ENCODE data around the gene MOGAT1. TPM values are rescaled to one million over a fixed set of nuclear protein-coding genes. Genes with fewer than 3 reads are reported as not detected.
A peak's percentile ranks its signal among the peaks of the same experiment; 100 is the strongest.

MOGAT1 gene
- total and polyA plus RNA-seq, 9 of the 15 experiments (the other 6 are each of a cell fraction or from before 2014, with no cell fraction given): not detected

DNA sequence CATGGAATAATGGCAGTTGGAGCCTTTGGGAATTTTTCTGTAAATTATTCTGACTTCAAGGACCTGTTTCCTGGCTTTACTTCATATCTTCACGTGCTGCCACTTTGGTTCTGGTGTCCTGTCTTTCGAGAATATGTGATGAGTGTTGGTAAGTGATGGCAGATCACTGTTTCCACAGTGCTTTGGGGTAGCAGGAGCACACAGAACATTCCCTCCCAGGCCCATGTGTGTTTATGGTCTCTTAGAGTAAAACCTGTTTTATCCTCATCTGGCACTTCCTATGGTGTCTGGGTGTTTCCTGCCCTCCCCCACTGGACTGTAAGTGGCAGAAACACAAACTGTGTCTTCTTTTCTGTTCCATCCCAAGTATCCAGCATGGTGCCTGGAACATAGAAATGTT is 17.9 kb downstream of the MOGAT1 start:
- no peaks in the 10 kb centered on the region for H3K79me2 ChIP-seq (ENCODE audit: control insufficient read depth, insufficient read depth, low read length)
- ChIA-PET POLR2A (no interaction called here), CTCF (ENCODE audit: low intra/inter-chr PET ratio) (no interaction called here)
- H3K9ac ChIP-seq (ENCODE audit: insufficient read depth in 1 of 2, low read depth in 2 of 2, low read length in 2 of 2): no peak overlapping the region
- H3K27me3 ChIP-seq (ENCODE audit: control insufficient read depth in 2 of 2, insufficient read depth in 2 of 2, low read length in 2 of 2): no peaks in the 10 kb centered on the region
- no peaks in the 10 kb centered on the region for H3K9me3 ChIP-seq (replicated peaks; ENCODE audit: control insufficient read depth, insufficient read depth, low read depth, low read length)
- H3K4me2 ChIP-seq (ENCODE audit: insufficient read depth, low read length): no peak overlapping the region
- no peak for FAIRE-seq
- no peak overlapping the region for H3K4me3 ChIP-seq
- 23% methylated on average over 2 of the region's 2 CpGs for WGBS (ENCODE audit: insufficient coverage, low coverage, missing lambda C conversion rate)
- peak in 1 of 2 experiments; percentile 63 for TF ChIP-seq AFF1 (IDR thresholded peaks at IDR 0.05; ENCODE audit: low read depth in 1 of 2, partially characterized antibody in 2 of 2)
- TF ChIP-seq, protein P1, sequence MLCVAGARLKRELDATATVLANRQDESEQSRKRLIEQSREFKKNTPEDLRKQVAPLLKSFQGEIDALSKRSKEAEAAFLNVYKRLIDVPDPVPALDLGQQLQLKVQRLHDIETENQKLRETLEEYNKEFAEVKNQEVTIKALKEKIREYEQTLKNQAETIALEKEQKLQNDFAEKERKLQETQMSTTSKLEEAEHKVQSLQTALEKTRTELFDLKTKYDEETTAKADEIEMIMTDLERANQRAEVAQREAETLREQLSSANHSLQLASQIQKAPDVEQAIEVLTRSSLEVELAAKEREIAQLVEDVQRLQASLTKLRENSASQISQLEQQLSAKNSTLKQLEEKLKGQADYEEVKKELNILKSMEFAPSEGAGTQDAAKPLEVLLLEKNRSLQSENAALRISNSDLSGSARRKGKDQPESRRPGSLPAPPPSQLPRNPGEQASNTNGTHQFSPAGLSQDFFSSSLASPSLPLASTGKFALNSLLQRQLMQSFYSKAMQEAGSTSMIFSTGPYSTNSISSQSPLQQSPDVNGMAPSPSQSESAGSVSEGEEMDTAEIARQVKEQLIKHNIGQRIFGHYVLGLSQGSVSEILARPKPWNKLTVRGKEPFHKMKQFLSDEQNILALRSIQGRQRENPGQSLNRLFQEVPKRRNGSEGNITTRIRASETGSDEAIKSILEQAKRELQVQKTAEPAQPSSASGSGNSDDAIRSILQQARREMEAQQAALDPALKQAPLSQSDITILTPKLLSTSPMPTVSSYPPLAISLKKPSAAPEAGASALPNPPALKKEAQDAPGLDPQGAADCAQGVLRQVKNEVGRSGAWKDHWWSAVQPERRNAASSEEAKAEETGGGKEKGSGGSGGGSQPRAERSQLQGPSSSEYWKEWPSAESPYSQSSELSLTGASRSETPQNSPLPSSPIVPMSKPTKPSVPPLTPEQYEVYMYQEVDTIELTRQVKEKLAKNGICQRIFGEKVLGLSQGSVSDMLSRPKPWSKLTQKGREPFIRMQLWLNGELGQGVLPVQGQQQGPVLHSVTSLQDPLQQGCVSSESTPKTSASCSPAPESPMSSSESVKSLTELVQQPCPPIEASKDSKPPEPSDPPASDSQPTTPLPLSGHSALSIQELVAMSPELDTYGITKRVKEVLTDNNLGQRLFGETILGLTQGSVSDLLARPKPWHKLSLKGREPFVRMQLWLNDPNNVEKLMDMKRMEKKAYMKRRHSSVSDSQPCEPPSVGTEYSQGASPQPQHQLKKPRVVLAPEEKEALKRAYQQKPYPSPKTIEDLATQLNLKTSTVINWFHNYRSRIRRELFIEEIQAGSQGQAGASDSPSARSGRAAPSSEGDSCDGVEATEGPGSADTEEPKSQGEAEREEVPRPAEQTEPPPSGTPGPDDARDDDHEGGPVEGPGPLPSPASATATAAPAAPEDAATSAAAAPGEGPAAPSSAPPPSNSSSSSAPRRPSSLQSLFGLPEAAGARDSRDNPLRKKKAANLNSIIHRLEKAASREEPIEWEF (CRISPR knock-in tag; IDR thresholded peaks at IDR 0.05): no peak
- peak overlapping the region; percentile 72; the same call in 1 of the 2 replicates for H2AFZ ChIP-seq (ENCODE audit: low read depth, low read length)
- no TSS peak for BruUV-seq (replicated peaks)
- intact Hi-C loops (cut with micrococcal nuclease): no loop called here
- DNase-seq (ENCODE audit: extremely low read depth in 1 of 4, low spot score in 3 of 4): no peak
- H3K9me1 ChIP-seq (ENCODE audit: control insufficient read depth, insufficient read depth, low read length): no peaks in the 10 kb centered on the region
- no peaks in the 10 kb centered on the region for H4K20me1 ChIP-seq (replicated peaks; ENCODE audit: control insufficient read depth, insufficient read depth, low read length)
- no peak overlapping the region for H3K27ac ChIP-seq (ENCODE audit: extremely low read depth, low read depth, low read length)
- H3K4me1 ChIP-seq (replicated peaks in 1 of 2; ENCODE audit: control insufficient read depth in 2 of 2, insufficient read depth in 2 of 2, low read length in 2 of 2): peaks cover 0 to 4% of the 10 kb centered on the region in 2 experiments; a peak in 1 of 5 replicates
- in situ Hi-C loops (cut with MboI): no loop called here
- no peak for ATAC-seq
- no peaks in the 10 kb centered on the region for H3K36me3 ChIP-seq (ENCODE audit: control insufficient read depth, insufficient read depth, low read length)
